K562 (cell line): ENCODE data around the gene FOXI1. TPM values are rescaled to one million over a fixed set of nuclear protein-coding genes. Genes with fewer than 3 reads are reported as not detected.

Source experiments
- ATAC-seq: fragments of 200-7000 bp; cut with Tn5 transposase; 3 replicates; pipeline ENCODE4 v1.9.1; 2020; ENCODE audit warnings: moderate library complexity
- BruUV-seq: library from RNA; stranded (reverse); fragments of 400-500 nt; replicated peaks from 2 replicates; lab custom pipeline; 2021; lab: Mats Ljungman, UMichigan
- CTCF ChIA-PET: fragments of 300-600 bp; formaldehyde crosslinking; extraction: SDS; loops from one replicate; lab custom pipeline; 2021; ENCODE audit warnings: low intra/inter-chr PET ratio; lab: Yijun Ruan, JAX
- POLR2A ChIA-PET: fragments of 300-600, 350-650 bp; sonication (Branson Sonifier 250); formaldehyde crosslinking; extraction: SDS; loops from one replicate; lab custom pipeline; 2021; ENCODE audit warnings: antibody characterized with exemption, inconsistent platforms; lab: Yijun Ruan, JAX
- DNase-seq, 4 experiments: peaks; one replicate each; pipeline versions ENCODE4 v3.0.0 to v3.0.0-alpha.2; 2011 to 2018; ENCODE audit warnings: low spot score in 3 of 4, mixed read lengths in 3 of 4; ENCODE audit errors: extremely low read depth in 1 of 4
- FAIRE-seq: peaks from 2 replicates; lab custom pipeline; 2011; peaks lifted over from hg19 to GRCh38; lab: Jason Lieb, UNC
- H2AFZ ChIP-seq: 2 replicates; pipeline ENCODE4 v1.6.0; 2011; ENCODE audit warnings: low read depth, low read length, control low read depth, inconsistent platforms
- H3K27ac ChIP-seq: fragments of 200-600 bp; 3 replicates; pipeline ENCODE4 v1.8.0; 2011; ENCODE audit warnings: low read depth, mild to moderate bottlenecking, control low read depth, inconsistent platforms, low read length, moderate library complexity, mixed read lengths; ENCODE audit errors: extremely low read depth
- H3K27me3 ChIP-seq, 2 experiments: fragments of 300-600 bp in 1 of 2; 2 replicates in 1 of 2; 3 replicates in 1 of 2; pipeline versions ENCODE4 v1.6.0 to v1.8.0; 2011; ENCODE audit warnings: inconsistent platforms in 2 of 2, low read length in 2 of 2, mild to moderate bottlenecking in 1 of 2, mixed read lengths in 1 of 2, moderate library complexity in 1 of 2; ENCODE audit not compliant: control insufficient read depth in 2 of 2, insufficient read depth in 2 of 2
- H3K36me3 ChIP-seq: fragments of 300-600 bp; 3 replicates; pipeline ENCODE4 v1.8.0; 2011; ENCODE audit warnings: mild to moderate bottlenecking, low read length, inconsistent platforms; ENCODE audit not compliant: control insufficient read depth, insufficient read depth
- H3K4me1 ChIP-seq, 2 experiments: fragments of 200-600 bp in 1 of 2; replicated peaks in 1 of 2; 2 replicates in 1 of 2; 3 replicates in 1 of 2; pipeline versions ENCODE4 v1.5.1 to v1.8.0; 2011; ENCODE audit warnings: inconsistent platforms in 2 of 2, low read length in 2 of 2, mild to moderate bottlenecking in 1 of 2, mixed read lengths in 1 of 2, moderate library complexity in 1 of 2; ENCODE audit not compliant: control insufficient read depth in 2 of 2, insufficient read depth in 2 of 2
- H3K4me2 ChIP-seq: 2 replicates; pipeline ENCODE4 v1.6.1; 2011; ENCODE audit warnings: low read length, control low read depth, inconsistent platforms, mixed read lengths; ENCODE audit not compliant: insufficient read depth
- H3K4me3 ChIP-seq: fragments of 200-600 bp; sonication (generic), shearing (Covaris generic); 2 replicates; pipeline ENCODE4 v1.5.1; 2016; ENCODE audit warnings: control low read depth, inconsistent platforms
- H3K79me2 ChIP-seq: fragments of 200-600 bp; 3 replicates; pipeline ENCODE4 v1.8.0; 2011; ENCODE audit warnings: low read length, inconsistent platforms; ENCODE audit not compliant: control insufficient read depth, insufficient read depth
- H3K9ac ChIP-seq, 2 experiments: 2 replicates each; pipeline versions ENCODE4 v1.6.0 to v1.6.1; 2011; ENCODE audit warnings: low read depth in 2 of 2, low read length in 2 of 2, control low read depth in 1 of 2, inconsistent platforms in 1 of 2, mild to moderate bottlenecking in 1 of 2, mixed read lengths in 1 of 2; ENCODE audit not compliant: insufficient read depth in 1 of 2
- H3K9me1 ChIP-seq: one replicate; pipeline ENCODE4 v1.6.0; 2011; ENCODE audit warnings: inconsistent platforms, mild to moderate bottlenecking, low read length, moderate library complexity; ENCODE audit not compliant: control insufficient read depth, insufficient read depth
- H3K9me3 ChIP-seq: replicated peaks from 2 replicates; pipeline ENCODE4 v1.5.1; 2011; ENCODE audit warnings: low read depth, low read length, inconsistent platforms; ENCODE audit not compliant: control insufficient read depth, insufficient read depth
- H4K20me1 ChIP-seq: replicated peaks from 2 replicates; pipeline ENCODE4 v1.6.1; 2011; ENCODE audit warnings: low read length, inconsistent platforms, mixed read lengths; ENCODE audit not compliant: control insufficient read depth, insufficient read depth
- BDP1 ChIP-seq: IDR thresholded peaks from 3 replicates; pipeline ENCODE4 v1.6.1; 2011; ENCODE audit not compliant: insufficient read length, insufficient read depth
- CTBP1 ChIP-seq: fragments of 450-650 bp; IDR thresholded peaks from 2 replicates; pipeline ENCODE4 v1.6.1; 2016; ENCODE audit warnings: borderline replicate concordance
- ETV6 ChIP-seq, 3 experiments: fragments of 150-350 bp in 1 of 3; sonication (generic) in 1 of 3; formaldehyde crosslinking in 1 of 3; IDR thresholded peaks; 2 replicates each; pipeline versions ENCODE4 v1.6.1 to v1.8.0; 2014 to 2022; ENCODE audit warnings: borderline replicate concordance in 2 of 3, low read depth in 2 of 3, antibody characterized with exemption in 1 of 3, low read length in 1 of 3, mild to moderate bottlenecking in 1 of 3, missing genetic modification reagents in 1 of 3
- HDAC6 ChIP-seq: IDR thresholded peaks from 2 replicates; pipeline ENCODE4 v1.6.1; 2012; ENCODE audit warnings: low read depth, mild to moderate bottlenecking, control low read depth, inconsistent platforms, low read length, moderate library complexity
- NCOA4 ChIP-seq: fragments of 450-650 bp; IDR thresholded peaks from 2 replicates; pipeline ENCODE4 v1.6.1; 2018; ENCODE audit warnings: mild to moderate bottlenecking; ENCODE audit not compliant: partially characterized antibody
- NELFE ChIP-seq: IDR thresholded peaks from 2 replicates; pipeline ENCODE4 v1.6.1; 2011; ENCODE audit warnings: mild to moderate bottlenecking; ENCODE audit not compliant: insufficient read depth, insufficient read length
- SAFB ChIP-seq: fragments of 200-400 bp; formaldehyde crosslinking; IDR thresholded peaks from 2 replicates; pipeline ENCODE4 v1.6.1; 2017; ENCODE audit warnings: low read depth, low read length, borderline replicate concordance
- STAG1 ChIP-seq: sonication (generic); formaldehyde crosslinking; IDR thresholded peaks from 2 replicates; pipeline ENCODE4 v1.5.0; 2020; ENCODE audit warnings: missing genetic modification reagents, borderline replicate concordance
- ZBTB7A ChIP-seq: IDR thresholded peaks from 2 replicates; pipeline ENCODE4 v1.6.1; 2011; ENCODE audit warnings: low read depth, mild to moderate bottlenecking, low read length, moderate library complexity, borderline replicate concordance; ENCODE audit not compliant: control insufficient read depth
- ZC3H4 ChIP-seq: sonication (generic); formaldehyde crosslinking; IDR thresholded peaks from 2 replicates; pipeline ENCODE4 v1.9.0; 2021; ENCODE audit warnings: missing genetic modification reagents, borderline replicate concordance
- ZNF3 ChIP-seq: fragments of 250-450 bp; sonication (Bioruptor Pico); IDR thresholded peaks from 2 replicates; pipeline ENCODE4 v1.5.0; 2021; ENCODE audit warnings: mild to moderate bottlenecking, moderate library complexity
- WGBS: fragments of 100-300 bp; shearing (Covaris generic); methylation state at CpG from one replicate; pipeline ENCODE4 v1.1.6; 2016; ENCODE audit warnings: low coverage, mixed read lengths; ENCODE audit not compliant: insufficient coverage; ENCODE audit errors: missing lambda C conversion rate; 5-methylcytosine and 5-hydroxymethylcytosine counted together
- in situ Hi-C: fragments of 300-500 bp; cut with MboI; formaldehyde crosslinking; loops from 4 replicates; pipeline ENCODE4 v1.15.0; 2018; ENCODE audit warnings: inconsistent platforms, mixed read lengths
- intact Hi-C: fragments of 100-400 bp; cut with micrococcal nuclease; formaldehyde crosslinking; loops from 2 replicates; pipeline ENCODE4 v1.14.2; 2022
- polyA plus RNA-seq, 8 experiments: library from polyadenylated mRNA; depleted of rRNA in 4 of 8; stranded (reverse) in 5 of 8; unstranded in 3 of 8; fragments of >200 nt; fragmentation: Nextera tagmentation in 2 of 8; fragmentation: Illumina TruSeq in 1 of 8; extraction: Ambion mirVana in 2 of 8; extraction: Trizol in 1 of 8; gene quantifications; 2 replicates each; pipeline versions ENCODE4 v1.2.1 to v1.2.3, GENCODE V29; 2011 to 2014; ENCODE audit warnings: inconsistent platforms in 1 of 8, missing spikeins in 1 of 8
- total RNA-seq, 7 experiments: library from RNA; depleted of rRNA in 6 of 7; stranded (reverse); fragments of >200 nt in 6 of 7; fragmentation: Illumina TruSeq in 2 of 7; extraction: Trizol in 2 of 7; gene quantifications; 2 replicates each; pipeline versions ENCODE4 v1.2.1 to v1.2.3, GENCODE V29; 2011 to 2021; ENCODE audit warnings: low replicate concordance in 1 of 7

The FOXI1 gene
- total and polyA plus RNA-seq, 9 of the 15 experiments (the other 6 are each of a cell fraction or from before 2014, with no cell fraction given) = not detected

- BruUV-seq = no TSS peak
- H3K4me3 ChIP-seq = no peak overlapping the region
- no peaks in the 10 kb centered on the region for H3K9me3 ChIP-seq
- no peak for ATAC-seq
- no peaks in the 10 kb centered on the region for H4K20me1 ChIP-seq
- H3K9me1 ChIP-seq = no peaks in the 10 kb centered on the region
- ChIA-PET POLR2A (interaction anchor here (0.6 kb wide), 1 partner anchor 44 kb away, joined by 3 read pairs; no protein-coding TSS in a partner anchor), CTCF (no interaction called here)
- FAIRE-seq = no peak
- TF ChIP-seq BDP1 = no peak
- no peak for TF ChIP-seq NCOA4
- no peak for TF ChIP-seq CTBP1
- TF ChIP-seq SAFB = no peak
- no peak for TF ChIP-seq ZBTB7A
- no peak for TF ChIP-seq ETV6 (IDR thresholded peaks at IDR 0.05; ENCODE audit: borderline replicate concordance in 1 of 2, low read depth in 2 of 2, low read length in 1 of 2)
- TF ChIP-seq ETV6 (CRISPR knock-in tag; IDR thresholded peaks at IDR 0.05; ENCODE audit: borderline replicate concordance) = no peak
- TF ChIP-seq STAG1 (CRISPR knock-in tag) = no peak
- TF ChIP-seq ZC3H4 (CRISPR knock-in tag) = no peak
- no peak for TF ChIP-seq ZNF3 (CRISPR knock-in tag)
- no peak for TF ChIP-seq HDAC6
- no peak for TF ChIP-seq NELFE
- no peak overlapping the region for H3K9ac ChIP-seq
- in situ Hi-C loops (no loop called here), intact Hi-C loops (no loop called here)
- no peak overlapping the region for H3K27ac ChIP-seq
- peaks cover 8 to 14% of the 10 kb centered on the region in 2 experiments for H3K4me1 ChIP-seq
- WGBS = 32% methylated on average over 4 of the region's 4 CpGs
- H3K27me3 ChIP-seq = peaks cover 4 to 7% of the 10 kb centered on the region in 2 experiments; a peak in 3 of 5 replicates
- H2AFZ ChIP-seq = no peak overlapping the region
- no peaks in the 10 kb centered on the region for H3K79me2 ChIP-seq
- no peak overlapping the region for H3K4me2 ChIP-seq
- H3K36me3 ChIP-seq = no peaks in the 10 kb centered on the region
- DNase-seq = no peak
Observed at GRCh38 chr5:170138273-170138672, 32.6 kb downstream of the FOXI1 start.
